ENCODE data around the gene KRT39.

DNA sequence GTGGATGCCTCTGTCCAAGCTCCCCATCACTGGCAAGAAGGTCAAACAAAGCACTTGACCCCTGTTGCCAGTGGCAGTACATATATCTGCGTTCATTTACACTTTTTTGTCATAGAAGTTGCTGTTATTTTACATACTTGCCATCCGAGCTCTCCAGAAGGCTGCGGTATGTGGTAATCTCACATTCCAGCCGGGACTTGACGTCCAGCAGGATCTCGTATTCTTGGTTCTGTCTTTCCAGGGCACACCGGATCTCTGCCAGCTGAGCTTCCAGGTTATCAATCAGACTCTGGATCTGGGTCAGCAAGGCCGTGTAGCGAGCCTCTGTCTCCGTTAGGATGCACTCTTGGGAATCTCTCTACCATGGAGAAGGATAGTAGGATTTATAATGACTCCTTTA, 6.6 kb downstream of the KRT39 start:
- TF ChIP-seq, protein P1, sequence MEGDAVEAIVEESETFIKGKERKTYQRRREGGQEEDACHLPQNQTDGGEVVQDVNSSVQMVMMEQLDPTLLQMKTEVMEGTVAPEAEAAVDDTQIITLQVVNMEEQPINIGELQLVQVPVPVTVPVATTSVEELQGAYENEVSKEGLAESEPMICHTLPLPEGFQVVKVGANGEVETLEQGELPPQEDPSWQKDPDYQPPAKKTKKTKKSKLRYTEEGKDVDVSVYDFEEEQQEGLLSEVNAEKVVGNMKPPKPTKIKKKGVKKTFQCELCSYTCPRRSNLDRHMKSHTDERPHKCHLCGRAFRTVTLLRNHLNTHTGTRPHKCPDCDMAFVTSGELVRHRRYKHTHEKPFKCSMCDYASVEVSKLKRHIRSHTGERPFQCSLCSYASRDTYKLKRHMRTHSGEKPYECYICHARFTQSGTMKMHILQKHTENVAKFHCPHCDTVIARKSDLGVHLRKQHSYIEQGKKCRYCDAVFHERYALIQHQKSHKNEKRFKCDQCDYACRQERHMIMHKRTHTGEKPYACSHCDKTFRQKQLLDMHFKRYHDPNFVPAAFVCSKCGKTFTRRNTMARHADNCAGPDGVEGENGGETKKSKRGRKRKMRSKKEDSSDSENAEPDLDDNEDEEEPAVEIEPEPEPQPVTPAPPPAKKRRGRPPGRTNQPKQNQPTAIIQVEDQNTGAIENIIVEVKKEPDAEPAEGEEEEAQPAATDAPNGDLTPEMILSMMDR (optimal IDR thresholded peaks at IDR 0.05 in 1 of 3, IDR thresholded peaks at IDR 0.05 in 1 of 3, conservative IDR thresholded peaks at IDR 0.05 in 1 of 3; ENCODE audit: extremely low read depth in 1 of 3, insufficient read depth in 2 of 3, low read length in 3 of 3): no peak
- no peak for TF ChIP-seq EZH2 (IDR thresholded peaks at IDR 0.05; ENCODE audit: low read length)
